Rectal smooth muscle tissue (tissue), 1 donor: Measurements from ENCODE around the gene EVPL.

Experiments used
- H3K27ac ChIP-seq: one replicate; pipeline ENCODE4 v1.7.0; 2013; ENCODE audit warnings: low read depth, low read length, inconsistent platforms
- H3K27me3 ChIP-seq: one replicate; pipeline ENCODE4 v1.7.0; 2013; ENCODE audit warnings: low read length; ENCODE audit not compliant: control insufficient read depth, insufficient read depth
- H3K36me3 ChIP-seq: one replicate; pipeline ENCODE4 v1.7.0; 2013; ENCODE audit warnings: low read length; ENCODE audit not compliant: control insufficient read depth, insufficient read depth
- H3K4me1 ChIP-seq: one replicate; pipeline ENCODE4 v1.7.0; 2013; ENCODE audit warnings: low read length; ENCODE audit not compliant: control insufficient read depth, insufficient read depth
- H3K4me3 ChIP-seq: one replicate; pipeline ENCODE4 v1.7.0; 2013; ENCODE audit warnings: low read length
- H3K9ac ChIP-seq: one replicate; pipeline ENCODE4 v1.7.0; 2013; ENCODE audit warnings: low read length

EVPL gene

DNA sequence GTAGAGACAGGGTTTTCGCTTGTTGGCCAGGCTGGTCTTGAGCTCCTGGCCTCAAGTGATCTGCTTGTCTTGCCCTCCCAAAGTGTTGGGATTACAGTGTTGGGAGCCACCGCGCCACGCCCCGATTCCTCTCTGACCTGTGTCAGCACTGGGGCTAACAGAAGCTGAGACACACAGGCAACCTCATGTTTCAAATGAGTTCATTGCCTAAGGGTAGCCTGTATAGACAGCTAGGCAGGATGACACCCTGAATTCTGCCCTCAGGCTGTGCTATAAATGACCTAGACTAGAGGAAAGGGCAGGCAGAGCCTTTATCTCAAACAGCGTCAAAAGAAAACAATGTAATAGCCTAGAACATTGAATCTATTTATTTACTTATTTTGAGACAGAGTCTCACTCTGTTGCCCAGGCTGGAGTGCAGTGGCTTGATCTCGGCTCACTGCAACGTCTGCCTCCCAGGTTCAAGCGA lies 28.7 kb downstream of the EVPL start:
- no peak overlapping the region for H3K27ac ChIP-seq
- H3K36me3 ChIP-seq = peaks cover 4% of the 10 kb centered on the region

DNA sequence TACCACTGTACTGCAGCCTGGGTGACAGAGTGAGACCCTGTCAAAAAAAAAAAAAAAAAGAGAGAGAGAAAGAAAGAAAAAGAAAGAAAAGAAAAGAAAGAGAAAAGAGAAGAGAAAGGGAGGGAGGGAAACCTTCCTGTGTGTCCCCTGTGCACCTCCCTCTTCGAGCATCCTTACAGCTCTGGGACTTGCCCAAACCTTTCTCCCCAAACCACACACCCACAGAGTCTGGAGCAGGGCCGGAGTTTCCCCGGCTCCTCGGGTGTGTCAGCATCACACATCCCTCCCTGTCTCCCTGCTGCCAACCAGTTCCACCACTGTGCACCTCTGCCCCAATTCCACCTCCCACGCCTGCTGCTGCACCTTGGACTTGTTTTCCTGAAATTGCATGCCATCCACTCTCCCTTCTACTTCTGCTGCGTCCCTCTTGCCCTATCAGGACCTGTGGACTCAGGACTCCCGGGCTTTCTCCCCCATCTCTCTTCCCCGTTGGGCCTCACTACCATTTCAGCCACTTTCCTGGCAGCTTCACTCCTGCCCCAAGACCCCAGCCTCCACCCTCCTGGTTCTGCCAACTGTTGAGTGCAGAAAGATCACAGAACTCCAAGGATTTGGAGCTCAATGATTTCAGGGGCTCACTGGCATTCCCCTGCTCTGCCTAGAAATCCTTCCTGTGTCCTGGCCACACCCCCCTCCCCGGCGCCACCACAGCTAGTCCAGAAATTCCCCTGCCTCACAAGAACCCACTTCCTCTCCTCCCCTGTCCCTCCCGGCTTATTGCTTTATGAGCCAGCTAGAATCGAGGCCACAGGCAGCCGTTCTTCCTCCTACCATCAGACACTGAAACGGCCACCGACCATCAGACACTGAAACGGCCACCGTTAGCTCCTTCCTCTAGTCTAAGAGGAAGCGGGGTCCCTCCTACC lies 30.2 kb downstream of the EVPL start:
- peaks cover under 1% of the 10 kb centered on the region for H3K36me3 ChIP-seq
- H3K9ac ChIP-seq = no peak overlapping the region
- H3K4me3 ChIP-seq = peak overlapping the region; percentile 14
- H3K27ac ChIP-seq = peak overlapping the region; percentile 32
- H3K4me1 ChIP-seq = no peaks in the 10 kb centered on the region
- H3K27me3 ChIP-seq = no peaks in the 10 kb centered on the region

More for the DNA sequence above, 28.7 kb downstream of the EVPL start:
- Histone ChIP-seq H3K4me3 (no peak overlapping the region), H3K27me3 (no peaks in the 10 kb centered on the region), H3K9ac (no peak overlapping the region), H3K4me1 (no peaks in the 10 kb centered on the region)

DNA sequence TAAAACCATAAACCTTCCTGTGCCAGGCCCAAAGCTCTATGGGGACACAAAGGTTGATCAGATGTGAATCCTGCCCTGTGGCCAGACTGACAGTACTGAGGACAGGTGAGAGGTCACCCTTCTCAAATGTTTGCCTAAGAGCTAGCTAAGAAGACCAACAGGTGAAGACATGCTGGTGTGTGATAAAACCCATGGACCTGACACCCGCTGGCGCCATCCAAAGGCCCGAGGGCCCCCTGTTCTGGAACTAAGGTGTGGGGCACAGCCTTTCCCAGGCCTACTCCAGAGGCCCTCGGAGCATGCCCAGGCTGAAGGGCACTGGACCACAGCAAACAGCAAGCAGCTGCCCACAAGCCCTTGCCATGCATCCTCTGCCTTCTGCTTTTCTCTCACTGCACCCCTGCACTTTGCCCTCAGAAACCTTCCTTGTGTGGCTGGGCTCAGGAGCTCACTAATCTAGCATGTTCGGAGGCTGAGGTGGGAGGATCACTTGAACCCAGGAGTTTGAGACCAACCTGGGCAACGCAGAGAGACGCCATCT lies 31.7 kb downstream of the EVPL start:
- Histone ChIP-seq H3K4me3 (no peak overlapping the region), H3K36me3 (peaks cover 4% of the 10 kb centered on the region), H3K4me1 (no peaks in the 10 kb centered on the region), H3K27me3 (no peaks in the 10 kb centered on the region), H3K27ac (no peak overlapping the region), H3K9ac (no peak overlapping the region)

DNA sequence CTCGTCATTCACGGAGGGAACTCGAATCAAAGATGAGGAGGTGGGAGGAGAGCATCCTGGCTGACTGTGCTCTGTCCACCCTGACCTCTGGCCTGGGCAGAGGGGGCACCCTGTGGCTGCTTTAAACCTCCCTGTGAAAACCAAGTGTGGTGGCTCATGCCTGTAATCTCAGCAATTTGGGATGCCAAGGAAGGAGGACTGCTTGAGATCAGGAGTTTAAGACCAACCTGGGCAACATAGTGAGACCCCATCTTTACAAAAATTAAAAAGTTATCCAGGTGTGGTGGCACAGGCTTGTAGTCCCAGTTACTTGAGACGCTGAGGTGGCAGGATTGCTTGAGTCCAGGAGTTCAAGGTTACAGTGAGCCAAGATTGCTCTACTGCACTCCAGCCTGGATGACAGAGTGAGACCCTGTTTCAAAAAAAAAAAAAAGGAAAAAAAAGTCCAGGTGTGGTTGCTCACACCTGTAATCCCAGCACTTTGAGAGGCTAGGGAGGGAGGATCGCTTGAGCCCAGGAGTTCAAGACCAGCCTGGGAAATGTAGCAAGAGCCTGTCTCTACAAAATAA lies 32.2 kb downstream of the EVPL start:
- Histone ChIP-seq H3K36me3 (peaks cover 4% of the 10 kb centered on the region), H3K27me3 (no peaks in the 10 kb centered on the region), H3K9ac (no peak overlapping the region), H3K27ac (no peak overlapping the region), H3K4me1 (no peaks in the 10 kb centered on the region), H3K4me3 (no peak overlapping the region)

DNA sequence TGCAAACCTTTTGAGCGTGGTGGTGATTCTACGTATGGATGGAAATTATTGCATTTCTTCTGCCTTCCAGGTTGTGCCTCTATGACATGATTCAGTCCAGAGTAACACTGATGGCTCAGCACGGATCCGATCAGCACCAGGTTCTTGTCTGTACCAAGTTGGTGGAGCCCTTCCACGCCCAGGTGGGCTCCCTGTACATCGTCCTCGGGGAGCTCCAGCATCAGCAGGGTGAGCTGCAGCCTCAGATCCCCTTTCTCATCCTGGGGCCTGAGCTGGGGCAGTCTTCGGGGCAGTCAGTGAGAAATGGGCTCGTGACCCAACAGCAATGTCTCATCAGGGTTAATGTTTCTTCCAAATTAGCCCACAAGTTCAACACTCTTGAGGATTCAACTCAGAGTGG lies 35.7 kb downstream of the EVPL start:
- no peaks in the 10 kb centered on the region for H3K4me1 ChIP-seq
- H3K9ac ChIP-seq = no peak overlapping the region
- H3K27ac ChIP-seq = no peak overlapping the region
- peaks cover 4% of the 10 kb centered on the region for H3K36me3 ChIP-seq
- no peaks in the 10 kb centered on the region for H3K27me3 ChIP-seq
- H3K4me3 ChIP-seq = no peak overlapping the region

DNA sequence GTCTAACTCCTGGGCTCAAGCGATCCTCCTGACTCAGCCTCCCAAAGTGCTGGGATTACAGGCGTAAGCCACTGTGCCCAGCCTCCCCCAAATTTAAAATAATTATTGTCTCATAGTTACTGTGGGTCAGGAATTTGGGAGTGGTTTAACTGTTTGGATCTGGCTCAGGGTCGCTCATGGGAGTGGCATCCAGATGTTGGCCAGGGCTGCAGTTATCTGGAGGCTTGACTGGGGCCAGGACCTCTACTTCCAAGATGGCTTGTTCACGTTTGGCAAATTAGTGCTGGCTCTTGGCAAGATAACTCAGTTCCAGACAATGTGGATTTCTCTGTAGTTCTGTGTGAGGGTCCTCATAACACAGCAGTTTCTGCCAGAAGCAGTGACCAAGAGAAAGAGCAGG lies 40.1 kb downstream of the EVPL start:
- Histone ChIP-seq H3K36me3 (peaks cover 4% of the 10 kb centered on the region), H3K27me3 (no peaks in the 10 kb centered on the region), H3K9ac (no peak overlapping the region), H3K27ac (no peak overlapping the region), H3K4me1 (no peaks in the 10 kb centered on the region), H3K4me3 (no peak overlapping the region)

DNA sequence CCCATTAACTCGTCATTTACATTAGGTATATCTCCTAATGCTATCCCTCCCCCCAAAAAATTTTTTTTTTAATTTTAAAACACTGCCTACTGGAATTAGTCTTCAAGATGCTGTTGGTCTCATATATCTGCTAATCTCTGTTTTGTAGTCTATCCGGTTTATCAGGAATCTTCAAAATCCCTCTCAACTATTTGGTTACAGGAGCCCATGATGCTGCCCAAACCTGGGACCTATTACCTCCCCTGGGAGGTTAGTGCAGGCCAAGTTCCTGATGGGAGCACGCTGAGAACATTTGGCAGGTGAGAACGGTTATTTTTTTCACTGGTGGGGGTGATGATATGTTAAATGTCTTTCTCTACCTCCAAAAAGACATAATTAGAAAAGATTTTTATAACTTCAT lies 41.1 kb downstream of the EVPL start:
- Histone ChIP-seq H3K27ac (no peak overlapping the region), H3K27me3 (no peaks in the 10 kb centered on the region), H3K36me3 (no peaks in the 10 kb centered on the region), H3K9ac (no peak overlapping the region), H3K4me3 (no peak overlapping the region), H3K4me1 (no peaks in the 10 kb centered on the region)

DNA sequence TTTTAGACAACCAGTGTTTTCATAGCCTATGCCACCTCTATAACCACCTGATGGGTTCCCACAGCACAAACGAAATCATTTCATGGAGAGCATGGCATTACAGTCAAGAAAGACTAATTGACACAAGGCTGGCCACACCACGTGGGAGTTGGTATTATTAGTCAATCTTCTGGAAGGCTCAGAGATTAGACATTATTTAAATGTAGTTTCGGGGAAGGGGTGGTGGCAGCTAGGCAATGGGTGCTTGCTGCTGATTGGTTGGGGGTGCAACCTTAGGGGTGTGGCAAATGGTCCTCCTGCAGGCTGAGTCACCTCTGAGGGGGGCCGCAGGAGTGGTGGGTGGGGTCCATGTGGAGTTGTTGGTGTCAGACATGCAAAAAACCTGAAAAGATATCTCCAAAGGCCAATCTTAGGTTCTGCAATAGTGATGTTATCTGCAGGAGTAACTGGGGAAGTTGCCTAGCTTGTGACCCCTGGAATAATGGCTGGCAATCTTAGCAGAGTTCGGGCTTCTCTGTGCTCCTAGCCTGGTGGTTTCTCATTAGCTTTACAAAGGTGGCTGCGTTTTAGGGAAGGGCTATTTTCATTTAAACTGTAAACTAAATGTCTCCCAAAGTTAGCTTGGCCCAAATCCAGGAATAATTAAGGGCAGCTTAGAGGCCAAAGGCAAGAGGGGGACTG lies 43.5 kb downstream of the EVPL start:
- no peak overlapping the region for H3K4me3 ChIP-seq
- H3K27ac ChIP-seq = no peak overlapping the region
- H3K4me1 ChIP-seq = peaks cover 3% of the 10 kb centered on the region
- H3K27me3 ChIP-seq = no peaks in the 10 kb centered on the region
- no peak overlapping the region for H3K9ac ChIP-seq
- no peaks in the 10 kb centered on the region for H3K36me3 ChIP-seq

DNA sequence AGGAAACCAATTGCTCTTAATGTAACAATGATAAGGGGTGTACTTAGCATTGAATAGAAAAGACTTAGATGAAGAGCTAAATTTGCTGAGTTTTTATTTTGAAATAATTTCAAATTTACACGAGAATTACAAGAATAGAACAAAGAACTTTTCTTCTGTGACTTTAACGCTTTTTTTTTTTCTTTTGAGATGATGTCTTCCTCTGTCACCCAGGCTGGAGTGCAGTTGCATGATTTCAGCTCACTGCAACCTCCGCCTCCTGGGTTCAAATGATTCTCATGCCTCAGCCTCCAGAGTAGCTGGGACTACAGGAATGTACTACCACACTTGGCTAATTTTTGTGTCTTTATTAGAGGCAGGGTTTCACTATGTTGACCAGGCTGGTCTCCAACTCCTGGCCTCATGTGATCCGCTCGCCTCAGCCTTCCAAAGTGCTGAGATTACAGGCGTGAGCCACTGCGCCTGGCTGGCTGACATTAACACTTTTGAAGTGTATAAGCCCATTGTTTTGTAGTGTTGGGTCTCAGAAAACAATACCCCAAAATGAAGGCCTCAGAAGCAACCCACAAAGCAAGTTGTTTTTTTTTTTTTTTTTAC lies 46.0 kb downstream of the EVPL start:
- Histone ChIP-seq H3K9ac (no peak overlapping the region), H3K36me3 (no peaks in the 10 kb centered on the region), H3K27me3 (no peaks in the 10 kb centered on the region), H3K4me3 (no peak overlapping the region), H3K27ac (no peak overlapping the region), H3K4me1 (peaks cover 6% of the 10 kb centered on the region)

DNA sequence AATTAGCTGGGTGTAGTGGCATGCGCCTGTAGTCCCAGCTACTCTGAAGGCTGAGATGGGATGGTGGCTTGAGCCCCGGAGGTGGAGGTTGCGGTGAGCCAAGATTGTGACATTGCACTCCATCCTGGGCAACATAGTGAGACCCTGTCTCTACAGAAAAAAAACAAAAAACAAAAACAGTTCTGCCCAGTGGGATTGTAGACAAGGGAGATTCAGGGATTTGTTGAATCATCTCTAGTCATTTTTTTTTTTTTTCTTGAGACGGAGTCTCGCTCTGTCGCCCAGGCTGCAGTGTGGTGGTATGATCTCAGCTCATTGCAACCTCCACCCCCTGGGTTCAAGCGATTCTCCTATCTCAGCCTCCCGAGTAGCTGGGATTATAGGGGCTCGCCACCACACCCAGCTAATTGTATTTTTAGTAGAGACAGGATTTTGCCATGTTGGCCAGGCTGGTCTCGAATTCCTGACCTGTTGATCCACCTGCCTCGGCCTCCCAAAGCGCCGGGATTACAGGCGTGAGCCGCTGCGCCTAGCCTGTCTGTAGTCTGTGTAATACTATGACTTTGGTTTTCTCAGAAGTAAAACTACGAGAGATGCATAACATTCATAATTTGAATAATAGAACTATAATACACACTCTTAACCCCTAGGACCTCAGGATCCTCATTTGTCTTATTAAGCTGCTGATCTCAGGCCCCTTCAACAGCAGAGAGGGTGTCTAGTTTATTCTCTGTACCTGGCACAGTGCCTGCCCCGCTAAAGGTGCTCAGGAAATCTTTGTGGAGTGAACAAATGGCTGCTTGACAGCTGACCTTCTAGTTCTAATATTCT lies 46.7 kb downstream of the EVPL start:
- Histone ChIP-seq H3K4me1 (peaks cover 6% of the 10 kb centered on the region), H3K4me3 (peak overlapping the region; percentile 99), H3K27me3 (no peaks in the 10 kb centered on the region), H3K27ac (peak overlapping the region; percentile 98), H3K9ac (peak overlapping the region; percentile 96), H3K36me3 (no peaks in the 10 kb centered on the region)

DNA sequence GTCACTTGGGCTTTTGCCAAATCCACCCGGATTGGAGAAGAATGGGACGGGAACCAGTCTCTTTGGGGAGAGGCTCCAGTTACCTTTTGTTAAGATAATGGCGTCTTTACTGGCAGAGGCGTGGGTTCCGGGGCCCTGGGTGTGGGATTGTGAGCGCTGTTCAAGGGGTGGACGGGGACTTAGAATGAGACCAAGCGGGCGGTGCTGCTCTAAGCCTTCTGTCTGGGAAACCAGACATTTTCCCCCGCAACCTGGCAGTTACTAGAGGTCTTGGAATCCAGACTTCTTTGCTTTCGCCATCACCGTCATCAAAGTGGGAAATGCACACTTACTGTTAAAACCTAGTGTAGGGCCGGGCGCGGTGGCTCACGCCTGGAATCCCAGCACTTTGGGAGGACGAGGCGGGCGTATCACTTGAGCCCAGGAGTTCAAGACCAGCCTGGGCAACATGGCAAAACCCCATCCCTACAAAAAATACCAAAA lies 47.4 kb downstream of the EVPL start:
- Histone ChIP-seq H3K9ac (peak overlapping the region; percentile 96), H3K4me1 (peaks cover 6% of the 10 kb centered on the region), H3K36me3 (no peaks in the 10 kb centered on the region), H3K27ac (peak overlapping the region; percentile 98), H3K27me3 (no peaks in the 10 kb centered on the region), H3K4me3 (peak overlapping the region; percentile 99)
